ENCODE results near the gene NBEAL1.
"Not testable (repeated sequence)": the region's sequence is repeated elsewhere in the genome, so short reads cannot be mapped to it uniquely, and the experiment has no call there.

The NBEAL1 gene

GRCh38 chr2:203170502-203170901 is 155.8 kb downstream of the NBEAL1 start:
- H3K27ac ChIP-seq = no peak overlapping the region
- DNase-seq = no peak
- H3K4me3 ChIP-seq (ENCODE audit: low read depth, low read length) = no peak overlapping the region
- no peaks in the 10 kb centered on the region for H3K27me3 ChIP-seq (replicated peaks)
- peaks cover 5% of the 10 kb centered on the region for H3K36me3 ChIP-seq (replicated peaks)
- in situ Hi-C loops (cut with HindIII; ENCODE audit: low pct_ligation_motif_present, low sequenced_read_pairs) = no loop called here
- TF ChIP-seq CTCF (IDR thresholded peaks at IDR 0.05; ENCODE audit: low read depth, low read length, missing control alignments) = no peak

- Histone ChIP-seq H3K27ac (no peak overlapping the region), H3K27me3 (replicated peaks) (no peaks in the 10 kb centered on the region), H3K4me3 (ENCODE audit: low read depth, low read length) (no peak overlapping the region), H3K36me3 (replicated peaks) (peaks cover 5% of the 10 kb centered on the region)
- DNase-seq = no peak
- in situ Hi-C loops (cut with HindIII; ENCODE audit: low pct_ligation_motif_present, low sequenced_read_pairs) = no loop called here
- no peak for TF ChIP-seq CTCF (IDR thresholded peaks at IDR 0.05; ENCODE audit: low read depth, low read length, missing control alignments)
Observed at GRCh38 chr2:203175371-203175770, 160.7 kb downstream of the NBEAL1 start.

- no peak for TF ChIP-seq CTCF (IDR thresholded peaks at IDR 0.05; ENCODE audit: low read depth, low read length, missing control alignments)
- DNase-seq = no peak
- Histone ChIP-seq H3K4me3 (ENCODE audit: low read depth, low read length) (no peak overlapping the region), H3K27ac (no peak overlapping the region), H3K36me3 (replicated peaks) (peaks cover 19% of the 10 kb centered on the region), H3K27me3 (replicated peaks) (no peaks in the 10 kb centered on the region)
- in situ Hi-C loops (cut with HindIII; ENCODE audit: low pct_ligation_motif_present, low sequenced_read_pairs) = no loop called here
Observed at GRCh38 chr2:203177361-203177760, 162.7 kb downstream of the NBEAL1 start.

GRCh38 chr2:203185864-203186263 is 171.2 kb downstream of the NBEAL1 start:
- in situ Hi-C loops (cut with HindIII; ENCODE audit: low pct_ligation_motif_present, low sequenced_read_pairs) = no loop called here
- TF ChIP-seq CTCF (IDR thresholded peaks at IDR 0.05; ENCODE audit: low read depth, low read length, missing control alignments) = no peak
- Histone ChIP-seq H3K36me3 (replicated peaks) (peaks cover 34% of the 10 kb centered on the region), H3K27ac (no peak overlapping the region), H3K4me3 (ENCODE audit: low read depth, low read length) (no peak overlapping the region), H3K27me3 (replicated peaks) (no peaks in the 10 kb centered on the region)
- DNase-seq = no peak

- in situ Hi-C loops (cut with HindIII; ENCODE audit: low pct_ligation_motif_present, low sequenced_read_pairs); H3K4me3 ChIP-seq (ENCODE audit: low read depth, low read length); DNase-seq; H3K27ac ChIP-seq; H3K27me3 ChIP-seq (replicated peaks): not testable (repeated sequence)
- peaks cover 29% of the 10 kb centered on the region for H3K36me3 ChIP-seq (replicated peaks)
Observed at GRCh38 chr2:203190547-203190946, 175.9 kb downstream of the NBEAL1 start.

GRCh38 chr2:203191026-203191425 is 176.4 kb downstream of the NBEAL1 start:
- peaks cover 29% of the 10 kb centered on the region for H3K36me3 ChIP-seq (replicated peaks)
- H3K27ac ChIP-seq; H3K4me3 ChIP-seq (ENCODE audit: low read depth, low read length); H3K27me3 ChIP-seq (replicated peaks); DNase-seq; in situ Hi-C loops (cut with HindIII; ENCODE audit: low pct_ligation_motif_present, low sequenced_read_pairs): not testable (repeated sequence)

- no peak for DNase-seq
- H3K27me3 ChIP-seq (replicated peaks) = no peaks in the 10 kb centered on the region
- in situ Hi-C loops (cut with HindIII; ENCODE audit: low pct_ligation_motif_present, low sequenced_read_pairs) = no loop called here
- H3K36me3 ChIP-seq (replicated peaks) = peaks cover 27% of the 10 kb centered on the region
- H3K4me3 ChIP-seq (ENCODE audit: low read depth, low read length) = no peak overlapping the region
- H3K27ac ChIP-seq = no peak overlapping the region
- TF ChIP-seq CTCF (IDR thresholded peaks at IDR 0.05; ENCODE audit: low read depth, low read length, missing control alignments) = no peak
Observed at GRCh38 chr2:203191961-203192360, 177.3 kb downstream of the NBEAL1 start.

All from brain microvascular endothelial cell (primary cell).